KOPT-K1 (cell line): ENCODE measurements around the gene POLR2J.
A peak's percentile ranks its signal among the peaks of the same experiment; 100 is the strongest.

ENCODE experiments used
- H3K27ac ChIP-seq: fragments of 200-600 bp; sonication (generic); 2 replicates; pipeline ENCODE4 v1.5.1; 2016; ENCODE audit warnings: antibody characterized with exemption, mild to moderate bottlenecking, low read depth, low read length; ENCODE audit not compliant: poor library complexity, severe bottlenecking
- H3K36me3 ChIP-seq: fragments of 200-600 bp; sonication (generic); 2 replicates; pipeline ENCODE4 v1.5.1; 2017; ENCODE audit warnings: antibody characterized with exemption, mild to moderate bottlenecking, low read length, moderate library complexity; ENCODE audit not compliant: insufficient read depth
- H3K9me3 ChIP-seq: fragments of 200-600 bp; sonication (generic); 2 replicates; pipeline ENCODE4 v1.5.1; 2017; ENCODE audit warnings: antibody characterized with exemption, low read length, mild to moderate bottlenecking; ENCODE audit not compliant: insufficient read depth, poor library complexity, severe bottlenecking

The POLR2J gene

GRCh38 chr7:102424129-102424551 lies 54.6 kb downstream of the POLR2J start:
- no peaks in the 10 kb centered on the region for H3K9me3 ChIP-seq
- peak overlapping the region; percentile 92 for H3K27ac ChIP-seq
- H3K36me3 ChIP-seq = peaks cover 49% of the 10 kb centered on the region
